K562 (cell line): ENCODE data around the gene AMIGO1. TPM values are rescaled to one million over a fixed set of nuclear protein-coding genes. Genes with fewer than 3 reads are reported as not detected.

Experiments
- ATAC-seq: fragments of 200-7000 bp; cut with Tn5 transposase; 3 replicates; pipeline ENCODE4 v1.9.1; 2020; ENCODE audit warnings: moderate library complexity
- BruUV-seq: library from RNA; stranded (reverse); fragments of 400-500 nt; replicated peaks from 2 replicates; lab custom pipeline; 2021; lab: Mats Ljungman, UMichigan
- CTCF ChIA-PET: fragments of 300-600 bp; formaldehyde crosslinking; extraction: SDS; loops from one replicate; lab custom pipeline; 2021; ENCODE audit warnings: low intra/inter-chr PET ratio; lab: Yijun Ruan, JAX
- POLR2A ChIA-PET: fragments of 300-600, 350-650 bp; sonication (Branson Sonifier 250); formaldehyde crosslinking; extraction: SDS; loops from one replicate; lab custom pipeline; 2021; ENCODE audit warnings: antibody characterized with exemption, inconsistent platforms; lab: Yijun Ruan, JAX
- DNase-seq, 4 experiments: peaks; one replicate each; pipeline versions ENCODE4 v3.0.0 to v3.0.0-alpha.2; 2011 to 2018; ENCODE audit warnings: low spot score in 3 of 4, mixed read lengths in 3 of 4; ENCODE audit errors: extremely low read depth in 1 of 4
- FAIRE-seq: peaks from 2 replicates; lab custom pipeline; 2011; peaks lifted over from hg19 to GRCh38; lab: Jason Lieb, UNC
- H2AFZ ChIP-seq: 2 replicates; pipeline ENCODE4 v1.6.0; 2011; ENCODE audit warnings: low read depth, low read length, control low read depth, inconsistent platforms
- H3K27ac ChIP-seq: fragments of 200-600 bp; 3 replicates; pipeline ENCODE4 v1.8.0; 2011; ENCODE audit warnings: low read depth, mild to moderate bottlenecking, control low read depth, inconsistent platforms, low read length, moderate library complexity, mixed read lengths; ENCODE audit errors: extremely low read depth
- H3K27me3 ChIP-seq, 2 experiments: fragments of 300-600 bp in 1 of 2; 2 replicates in 1 of 2; 3 replicates in 1 of 2; pipeline versions ENCODE4 v1.6.0 to v1.8.0; 2011; ENCODE audit warnings: inconsistent platforms in 2 of 2, low read length in 2 of 2, mild to moderate bottlenecking in 1 of 2, mixed read lengths in 1 of 2, moderate library complexity in 1 of 2; ENCODE audit not compliant: control insufficient read depth in 2 of 2, insufficient read depth in 2 of 2
- H3K36me3 ChIP-seq: fragments of 300-600 bp; 3 replicates; pipeline ENCODE4 v1.8.0; 2011; ENCODE audit warnings: mild to moderate bottlenecking, low read length, inconsistent platforms; ENCODE audit not compliant: control insufficient read depth, insufficient read depth
- H3K4me1 ChIP-seq, 2 experiments: fragments of 200-600 bp in 1 of 2; replicated peaks in 1 of 2; 2 replicates in 1 of 2; 3 replicates in 1 of 2; pipeline versions ENCODE4 v1.5.1 to v1.8.0; 2011; ENCODE audit warnings: inconsistent platforms in 2 of 2, low read length in 2 of 2, mild to moderate bottlenecking in 1 of 2, mixed read lengths in 1 of 2, moderate library complexity in 1 of 2; ENCODE audit not compliant: control insufficient read depth in 2 of 2, insufficient read depth in 2 of 2
- H3K4me2 ChIP-seq: 2 replicates; pipeline ENCODE4 v1.6.1; 2011; ENCODE audit warnings: low read length, control low read depth, inconsistent platforms, mixed read lengths; ENCODE audit not compliant: insufficient read depth
- H3K4me3 ChIP-seq: fragments of 200-600 bp; sonication (generic), shearing (Covaris generic); 2 replicates; pipeline ENCODE4 v1.5.1; 2016; ENCODE audit warnings: control low read depth, inconsistent platforms
- H3K79me2 ChIP-seq: fragments of 200-600 bp; 3 replicates; pipeline ENCODE4 v1.8.0; 2011; ENCODE audit warnings: low read length, inconsistent platforms; ENCODE audit not compliant: control insufficient read depth, insufficient read depth
- H3K9ac ChIP-seq, 2 experiments: 2 replicates each; pipeline versions ENCODE4 v1.6.0 to v1.6.1; 2011; ENCODE audit warnings: low read depth in 2 of 2, low read length in 2 of 2, control low read depth in 1 of 2, inconsistent platforms in 1 of 2, mild to moderate bottlenecking in 1 of 2, mixed read lengths in 1 of 2; ENCODE audit not compliant: insufficient read depth in 1 of 2
- H3K9me1 ChIP-seq: one replicate; pipeline ENCODE4 v1.6.0; 2011; ENCODE audit warnings: inconsistent platforms, mild to moderate bottlenecking, low read length, moderate library complexity; ENCODE audit not compliant: control insufficient read depth, insufficient read depth
- H3K9me3 ChIP-seq: replicated peaks from 2 replicates; pipeline ENCODE4 v1.5.1; 2011; ENCODE audit warnings: low read depth, low read length, inconsistent platforms; ENCODE audit not compliant: control insufficient read depth, insufficient read depth
- H4K20me1 ChIP-seq: replicated peaks from 2 replicates; pipeline ENCODE4 v1.6.1; 2011; ENCODE audit warnings: low read length, inconsistent platforms, mixed read lengths; ENCODE audit not compliant: control insufficient read depth, insufficient read depth
- COPS2 ChIP-seq: fragments of 450-650 bp; conservative IDR thresholded peaks from 2 replicates; pipeline ENCODE4 v1.6.1; 2016; ENCODE audit warnings: mild to moderate bottlenecking, moderate library complexity
- MEIS2 ChIP-seq: fragments of 450-650 bp; IDR thresholded peaks from 2 replicates; pipeline ENCODE4 v1.6.1; 2014; ENCODE audit warnings: mild to moderate bottlenecking; ENCODE audit not compliant: partially characterized antibody
- PKNOX1 ChIP-seq: fragments of 450-650 bp; IDR thresholded peaks from 2 replicates; pipeline ENCODE4 v1.6.1; 2016
- TEAD4 ChIP-seq, 2 experiments: sonication (generic) in 1 of 2; formaldehyde crosslinking in 1 of 2; IDR thresholded peaks; 2 replicates each; pipeline versions ENCODE4 v1.6.1 to v1.8.0; 2012 to 2022; ENCODE audit warnings: borderline replicate concordance in 1 of 2, inconsistent platforms in 1 of 2, low read length in 1 of 2, mild to moderate bottlenecking in 1 of 2, missing genetic modification reagents in 1 of 2
- TGIF2 ChIP-seq: sonication (generic); formaldehyde crosslinking; IDR thresholded peaks from 2 replicates; pipeline ENCODE4 v1.8.1; 2022; ENCODE audit warnings: mild to moderate bottlenecking, missing genetic modification reagents, moderate library complexity
- ZNF224 ChIP-seq: sonication (generic); formaldehyde crosslinking; IDR thresholded peaks from 2 replicates; pipeline ENCODE4 v1.8.0; 2022; ENCODE audit warnings: mild to moderate bottlenecking, missing genetic modification reagents
- ZNF263 ChIP-seq: sonication (generic); formaldehyde crosslinking; IDR thresholded peaks from 2 replicates; pipeline ENCODE4 v1.8.0; 2022; ENCODE audit warnings: mild to moderate bottlenecking, missing genetic modification reagents, borderline replicate concordance
- ZNF584 ChIP-seq: fragments of 200-800 bp; sonication (Bioruptor generic); IDR thresholded peaks from 2 replicates; pipeline ENCODE4 v1.6.1; 2016; ENCODE audit warnings: low read depth, mild to moderate bottlenecking, missing genetic modification characterization, missing compliant biosample characterization
- WGBS: fragments of 100-300 bp; shearing (Covaris generic); methylation state at CpG from one replicate; pipeline ENCODE4 v1.1.6; 2016; ENCODE audit warnings: low coverage, mixed read lengths; ENCODE audit not compliant: insufficient coverage; ENCODE audit errors: missing lambda C conversion rate; 5-methylcytosine and 5-hydroxymethylcytosine counted together
- in situ Hi-C: fragments of 300-500 bp; cut with MboI; formaldehyde crosslinking; loops from 4 replicates; pipeline ENCODE4 v1.15.0; 2018; ENCODE audit warnings: inconsistent platforms, mixed read lengths
- intact Hi-C: fragments of 100-400 bp; cut with micrococcal nuclease; formaldehyde crosslinking; loops from 2 replicates; pipeline ENCODE4 v1.14.2; 2022
- polyA plus RNA-seq, 8 experiments: library from polyadenylated mRNA; depleted of rRNA in 4 of 8; stranded (reverse) in 5 of 8; unstranded in 3 of 8; fragments of >200 nt; fragmentation: Nextera tagmentation in 2 of 8; fragmentation: Illumina TruSeq in 1 of 8; extraction: Ambion mirVana in 2 of 8; extraction: Trizol in 1 of 8; gene quantifications; 2 replicates each; pipeline versions ENCODE4 v1.2.1 to v1.2.3, GENCODE V29; 2011 to 2014; ENCODE audit warnings: inconsistent platforms in 1 of 8, missing spikeins in 1 of 8
- total RNA-seq, 7 experiments: library from RNA; depleted of rRNA in 6 of 7; stranded (reverse); fragments of >200 nt in 6 of 7; fragmentation: Illumina TruSeq in 2 of 7; extraction: Trizol in 2 of 7; gene quantifications; 2 replicates each; pipeline versions ENCODE4 v1.2.1 to v1.2.3, GENCODE V29; 2011 to 2021; ENCODE audit warnings: low replicate concordance in 1 of 7
- TF ChIP-seq, protein P1 (sequence below), 2 experiments: IDR thresholded peaks in 1 of 2; conservative IDR thresholded peaks in 1 of 2; 2 replicates each; pipeline ENCODE4 v1.6.1; 2016; ENCODE audit warnings: low read depth in 2 of 2, mild to moderate bottlenecking in 1 of 2, missing compliant biosample characterization in 1 of 2, missing genetic modification characterization in 1 of 2, moderate library complexity in 1 of 2

The AMIGO1 gene
- total and polyA plus RNA-seq, 9 of the 15 experiments (the other 6 are each of a cell fraction or from before 2014, with no cell fraction given) = 0.24 to 1.0 (median 0.54) TPM

GRCh38 chr1:109516872-109517271 lies 7.3 kb upstream of the AMIGO1 start:
- no peaks in the 10 kb centered on the region for H4K20me1 ChIP-seq
- no peak for ATAC-seq
- no peak overlapping the region for H3K4me2 ChIP-seq
- H3K27me3 ChIP-seq = peaks cover 18 to 21% of the 10 kb centered on the region in 2 experiments
- in situ Hi-C loops (no loop called here), intact Hi-C loops (no loop called here)
- no peak for FAIRE-seq
- no peak for DNase-seq
- CTCF ChIA-PET = no interaction called here
- POLR2A ChIA-PET = interaction anchor here (1.2 to 1.6 kb wide), 2 partner anchors 12 to 20 kb away, joined by 4 to 5 read pairs; no protein-coding TSS in a partner anchor
- no peaks in the 10 kb centered on the region for H3K9me3 ChIP-seq
- H3K36me3 ChIP-seq = no peaks in the 10 kb centered on the region
- TF ChIP-seq TEAD4 (IDR thresholded peaks at IDR 0.05; ENCODE audit: low read length) (no peak), TEAD4 (CRISPR knock-in tag; IDR thresholded peaks at IDR 0.05; ENCODE audit: borderline replicate concordance) (no peak), ZNF263 (CRISPR knock-in tag) (no peak)
- H2AFZ ChIP-seq = no peak overlapping the region
- H3K9ac ChIP-seq = no peak overlapping the region
- no peak overlapping the region for H3K27ac ChIP-seq
- no peaks in the 10 kb centered on the region for H3K79me2 ChIP-seq
- WGBS = 35% methylated on average over 5 of the region's 5 CpGs
- no peaks in the 10 kb centered on the region; a peak in 1 of 5 replicates for H3K4me1 ChIP-seq
- no TSS peak for BruUV-seq
- H3K9me1 ChIP-seq = no peaks in the 10 kb centered on the region
- H3K4me3 ChIP-seq = no peak overlapping the region

DNA sequence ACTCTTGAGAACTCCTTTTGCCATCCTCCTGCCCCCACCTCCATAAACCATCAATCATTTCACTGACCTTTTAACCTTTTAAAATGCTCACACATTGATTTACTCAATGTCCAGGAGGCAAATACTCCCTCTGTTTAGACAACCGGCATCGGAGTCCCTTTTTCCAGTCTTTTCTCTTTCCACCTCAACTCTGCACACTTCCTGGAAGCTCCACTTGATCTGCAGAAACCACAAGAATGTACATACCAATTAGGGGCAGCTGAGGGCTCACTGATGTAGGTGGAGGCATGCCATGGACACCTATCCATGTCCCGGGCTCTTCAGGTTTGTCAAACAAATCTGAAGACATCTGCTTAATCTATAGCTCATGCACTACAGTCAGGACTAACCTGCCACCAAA lies 5.3 kb upstream of the AMIGO1 start:
- POLR2A ChIA-PET = interaction anchor here (0.9 to 1.2 kb wide), 2 partner anchors 9 to 21 kb away, joined by 5 read pairs; partner anchors contain the start of gene CYB561D1
- H3K79me2 ChIP-seq = no peaks in the 10 kb centered on the region

More for the DNA sequence above, 5.3 kb upstream of the AMIGO1 start:
- CTCF ChIA-PET = no interaction called here
- H3K9me3 ChIP-seq = no peaks in the 10 kb centered on the region
- FAIRE-seq = no peak
- no peaks in the 10 kb centered on the region for H3K9me1 ChIP-seq
- intact Hi-C loops = no loop called here
- peaks cover 0 to 4% of the 10 kb centered on the region in 2 experiments; a peak in 3 of 5 replicates for H3K4me1 ChIP-seq
- H2AFZ ChIP-seq = no peak overlapping the region
- no peak for DNase-seq
- H3K4me3 ChIP-seq = no peak overlapping the region
- in situ Hi-C loops = no loop called here
- BruUV-seq = no TSS peak
- H3K27ac ChIP-seq = no peak overlapping the region
- H3K4me2 ChIP-seq = no peak overlapping the region
- H4K20me1 ChIP-seq = no peaks in the 10 kb centered on the region
- H3K36me3 ChIP-seq = no peaks in the 10 kb centered on the region
- no peak overlapping the region for H3K9ac ChIP-seq
- H3K27me3 ChIP-seq = peaks cover 3 to 15% of the 10 kb centered on the region in 2 experiments; a peak in 4 of 5 replicates
- TF ChIP-seq ZNF224 (no peak), MEIS2 (peak; percentile 53), ZNF584 (CRISPR knock-in tag) (no peak), PKNOX1 (0 out of 2 replicates have a peak, but pooled peaks have one; percentile 24), TGIF2 (CRISPR knock-in tag) (no peak), COPS2 (no peak)
- TF ChIP-seq, protein P1, sequence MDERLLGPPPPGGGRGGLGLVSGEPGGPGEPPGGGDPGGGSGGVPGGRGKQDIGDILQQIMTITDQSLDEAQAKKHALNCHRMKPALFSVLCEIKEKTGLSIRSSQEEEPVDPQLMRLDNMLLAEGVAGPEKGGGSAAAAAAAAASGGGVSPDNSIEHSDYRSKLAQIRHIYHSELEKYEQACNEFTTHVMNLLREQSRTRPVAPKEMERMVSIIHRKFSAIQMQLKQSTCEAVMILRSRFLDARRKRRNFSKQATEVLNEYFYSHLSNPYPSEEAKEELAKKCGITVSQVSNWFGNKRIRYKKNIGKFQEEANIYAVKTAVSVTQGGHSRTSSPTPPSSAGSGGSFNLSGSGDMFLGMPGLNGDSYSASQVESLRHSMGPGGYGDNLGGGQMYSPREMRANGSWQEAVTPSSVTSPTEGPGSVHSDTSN (CRISPR knock-in tag; IDR thresholded peaks at IDR 0.05; ENCODE audit: low read depth) = no peak
- TF ChIP-seq, protein P1 (tag; conservative IDR thresholded peaks at IDR 0.05; ENCODE audit: low read depth) = peak; percentile 46
- whole genome bisulfite sequencing = 50% methylated on average over 3 of the region's 3 CpGs
- ATAC-seq = no peak
